PC-3 (cell line): ENCODE results near the gene PRKACB.

ENCODE experiments used
- EZH2 ChIP-seq: fragments of 300-600 bp; sonication (generic); IDR thresholded peaks from one replicate; pipeline ENCODE4 v1.6.1; 2017; ENCODE audit warnings: antibody characterized with exemption, mild to moderate bottlenecking, low read length; ENCODE audit not compliant: unreplicated experiment
- TF ChIP-seq, protein P1 (sequence below): fragments of 300-600 bp; sonication (generic); conservative IDR thresholded peaks from 2 replicates; pipeline ENCODE4 v1.5.1; 2017; ENCODE audit warnings: antibody characterized with exemption, low read depth, mild to moderate bottlenecking, low read length

DNA sequence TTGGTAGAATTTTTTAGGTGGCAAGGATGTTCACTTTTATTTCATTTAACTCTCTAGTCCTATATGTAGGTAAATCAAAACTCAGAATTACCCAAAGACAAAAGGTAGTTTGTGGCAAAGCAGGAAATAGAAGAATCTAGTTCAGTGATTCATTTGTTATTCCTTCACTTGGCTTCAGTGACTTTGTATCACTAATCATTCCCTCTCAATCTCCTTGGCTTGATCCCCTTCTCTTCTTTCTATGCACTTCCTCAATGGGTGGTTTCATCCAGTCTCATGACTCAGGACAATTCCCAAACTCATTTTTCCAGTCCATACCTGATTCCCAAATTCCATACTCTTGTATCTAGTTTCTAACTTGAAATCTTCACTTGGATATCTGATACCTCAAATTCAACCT lies 64.9 kb downstream of the PRKACB start:
- TF ChIP-seq, protein P1, sequence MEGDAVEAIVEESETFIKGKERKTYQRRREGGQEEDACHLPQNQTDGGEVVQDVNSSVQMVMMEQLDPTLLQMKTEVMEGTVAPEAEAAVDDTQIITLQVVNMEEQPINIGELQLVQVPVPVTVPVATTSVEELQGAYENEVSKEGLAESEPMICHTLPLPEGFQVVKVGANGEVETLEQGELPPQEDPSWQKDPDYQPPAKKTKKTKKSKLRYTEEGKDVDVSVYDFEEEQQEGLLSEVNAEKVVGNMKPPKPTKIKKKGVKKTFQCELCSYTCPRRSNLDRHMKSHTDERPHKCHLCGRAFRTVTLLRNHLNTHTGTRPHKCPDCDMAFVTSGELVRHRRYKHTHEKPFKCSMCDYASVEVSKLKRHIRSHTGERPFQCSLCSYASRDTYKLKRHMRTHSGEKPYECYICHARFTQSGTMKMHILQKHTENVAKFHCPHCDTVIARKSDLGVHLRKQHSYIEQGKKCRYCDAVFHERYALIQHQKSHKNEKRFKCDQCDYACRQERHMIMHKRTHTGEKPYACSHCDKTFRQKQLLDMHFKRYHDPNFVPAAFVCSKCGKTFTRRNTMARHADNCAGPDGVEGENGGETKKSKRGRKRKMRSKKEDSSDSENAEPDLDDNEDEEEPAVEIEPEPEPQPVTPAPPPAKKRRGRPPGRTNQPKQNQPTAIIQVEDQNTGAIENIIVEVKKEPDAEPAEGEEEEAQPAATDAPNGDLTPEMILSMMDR, result no peak
- no peak for TF ChIP-seq EZH2
